Right lobe of liver (tissue), 6 donors: Measurements from ENCODE around the gene EPB41L4A. TPM values are rescaled to one million over a fixed set of nuclear protein-coding genes. Genes with fewer than 3 reads are reported as not detected.

Experiments
- ATAC-seq, 4 donors: fragments of 200-7000 bp; cut with Tn5 transposase; one replicate each; pipeline ENCODE4 v1.9.1; 2020; ENCODE audit warnings: mild to moderate bottlenecking in 4 of 4, moderate library complexity in 4 of 4
- DNase-seq, 3 donors: peaks; one replicate each; pipeline ENCODE4 v3.0.0-alpha.2; 2020
- H3K27ac ChIP-seq, 3 donors: fragments of 200-600 bp; one replicate each; pipeline ENCODE4 v1.8.0; 2022
- H3K27me3 ChIP-seq, 2 donors: fragments of 200-600 bp; one replicate each; pipeline ENCODE4 v1.8.0; 2022
- H3K36me3 ChIP-seq, 4 donors: fragments of 200-600 bp; sonication (generic) in 1 of 4; one replicate each; pipeline versions ENCODE4 v1.5.1 to v1.8.0; 2017 to 2022; ENCODE audit warnings: control low read depth in 1 of 4
- H3K4me1 ChIP-seq, 4 donors: fragments of 200-600 bp; sonication (generic) in 1 of 4; one replicate each; pipeline versions ENCODE4 v1.5.1 to v1.8.0; 2017 to 2022; ENCODE audit warnings: control low read depth in 1 of 4
- H3K4me3 ChIP-seq, 3 donors: fragments of 200-600 bp; one replicate each; pipeline ENCODE4 v1.8.0; 2022
- H3K9me3 ChIP-seq, 4 donors: fragments of 200-600 bp; sonication (generic) in 1 of 4; one replicate each; pipeline versions ENCODE4 v1.5.1 to v1.8.0; 2017 to 2022; ENCODE audit warnings: control low read depth in 1 of 4
- CTCF ChIP-seq, 4 donors: fragments of 200-600 bp in 3 of 4; fragments of 450-650 bp in 1 of 4; IDR thresholded peaks; one replicate each; pipeline versions ENCODE4 v1.5.1 to v1.8.0; 2016 to 2022; ENCODE audit warnings: antibody characterized with exemption in 4 of 4, mild to moderate bottlenecking in 2 of 4
- POLR2A ChIP-seq: fragments of 450-650 bp; IDR thresholded peaks from one replicate; pipeline ENCODE4 v1.6.1; 2017; ENCODE audit warnings: antibody characterized with exemption, mild to moderate bottlenecking
- WGBS: methylation state at CpG from one replicate; pipeline ENCODE4 v1.1.6; 2018; ENCODE audit warnings: low coverage, low lambda C conversion rate; ENCODE audit not compliant: insufficient coverage; ENCODE audit errors: missing lambda C conversion rate; 5-methylcytosine and 5-hydroxymethylcytosine counted together
- intact Hi-C, 2 donors: fragments of 100-400 bp; cut with DNase I; formaldehyde crosslinking; loops; one replicate each; pipeline versions ENCODE4 v1.11.2 to v1.14.1; 2022
- total RNA-seq, 6 experiments: library from RNA; depleted of rRNA in 2 of 6; stranded (reverse); fragments of >200 nt in 2 of 6; fragmentation: NEBNext Ultra II Directional in 3 of 6; extraction: Animal tissue kit (Norgen Biotek cat#: 25700) in 3 of 6; gene quantifications; one replicate each; pipeline versions ENCODE4 v1.1.0 to v1.2.4, GENCODE V29; 2016 to 2023
- donor health status: DM: no; HTN: yes; CAD: no.
- donor health status: DM: no; HTN: no; CAD: no.
- donor health status: DM: no; HTN: no; CAD: no.
- donor health status: DM: no; HTN: yes; CAD: no.
- donor health status: DM: no; HTN: yes; CAD: no.

Gene EPB41L4A
- total RNA-seq, 6 experiments from 2014 or later, result 2.5 to 12.0 (median 4.2) TPM

- Histone ChIP-seq H3K9me3 (no peaks in the 10 kb centered on the region), H3K4me1 (no peaks in the 10 kb centered on the region), H3K4me3 (no peak overlapping the region), H3K36me3 (no peaks in the 10 kb centered on the region), H3K27me3 (no peaks in the 10 kb centered on the region), H3K27ac (no peak overlapping the region)
- ATAC-seq (no peak), DNase-seq (no peak)
- intact Hi-C loops, result no loop called here
- no peak for TF ChIP-seq CTCF (IDR thresholded peaks at IDR 0.05)
- TF ChIP-seq POLR2A, result no peak
- 80% methylated on average over 1 of the region's 1 CpG for WGBS
Measured at GRCh38 chr5:112385969-112386368, 33.1 kb downstream of the EPB41L4A start.

GRCh38 chr5:112385566-112385965 is 33.5 kb downstream of the EPB41L4A start:
- intact Hi-C loops, result no loop called here
- Histone ChIP-seq H3K4me3 (no peak overlapping the region), H3K27me3 (no peaks in the 10 kb centered on the region), H3K27ac (no peak overlapping the region), H3K4me1 (no peaks in the 10 kb centered on the region), H3K9me3 (no peaks in the 10 kb centered on the region), H3K36me3 (no peaks in the 10 kb centered on the region)
- DNase-seq (no peak), ATAC-seq (no peak)
- no peak for TF ChIP-seq CTCF (IDR thresholded peaks at IDR 0.05)
- TF ChIP-seq POLR2A, result no peak
- WGBS, result 55% methylated on average over 3 of the region's 3 CpGs

GRCh38 chr5:112384523-112384922 is 34.6 kb downstream of the EPB41L4A start:
- Histone ChIP-seq H3K9me3 (no peaks in the 10 kb centered on the region), H3K4me3 (no peak overlapping the region), H3K27me3 (no peaks in the 10 kb centered on the region), H3K27ac (no peak overlapping the region), H3K36me3 (no peaks in the 10 kb centered on the region), H3K4me1 (no peaks in the 10 kb centered on the region)
- DNase-seq (no peak), ATAC-seq (no peak)
- intact Hi-C loops, result no loop called here
- TF ChIP-seq POLR2A (no peak), CTCF (IDR thresholded peaks at IDR 0.05) (no peak)
- 64% methylated on average over 3 of the region's 3 CpGs for WGBS

GRCh38 chr5:112382886-112383285 is 36.2 kb downstream of the EPB41L4A start:
- TF ChIP-seq CTCF (IDR thresholded peaks at IDR 0.05) (no peak), POLR2A (no peak)

GRCh38 chr5:112381521-112381920 is 37.6 kb downstream of the EPB41L4A start:
- 30% methylated on average over 2 of the region's 3 CpGs for WGBS
- ATAC-seq (peak in 3 of 4 donors; percentile 35 to 59 (median 55)), DNase-seq (peak in 1 of 3 donors; percentile 56)
- Histone ChIP-seq H3K9me3 (no peaks in the 10 kb centered on the region), H3K4me1 (no peaks in the 10 kb centered on the region), H3K36me3 (no peaks in the 10 kb centered on the region), H3K4me3 (no peak overlapping the region), H3K27ac (no peak overlapping the region), H3K27me3 (no peaks in the 10 kb centered on the region)
- no peak for TF ChIP-seq POLR2A
- TF ChIP-seq CTCF (IDR thresholded peaks at IDR 0.05), result no peak
- intact Hi-C loops, result no loop called here

More at GRCh38 chr5:112382886-112383285, 36.2 kb downstream of the EPB41L4A start:
- Histone ChIP-seq H3K36me3 (no peaks in the 10 kb centered on the region), H3K27ac (no peak overlapping the region), H3K4me3 (no peak overlapping the region), H3K27me3 (no peaks in the 10 kb centered on the region), H3K4me1 (no peaks in the 10 kb centered on the region), H3K9me3 (no peaks in the 10 kb centered on the region)
- 59% methylated on average over 2 of the region's 2 CpGs for WGBS
- no peak for ATAC-seq
- no peak for DNase-seq
- intact Hi-C loops, result no loop called here
